Neural cell (in vitro differentiated cells): ENCODE data around the gene RIC8B. TPM values are rescaled to one million over a fixed set of nuclear protein-coding genes. Genes with fewer than 3 reads are reported as not detected.
A peak's percentile ranks its signal among the peaks of the same experiment; 100 is the strongest.

Source experiments
- H2AFZ ChIP-seq: fragments of 200-600, 300-800 bp; sonication (generic), shearing (Covaris generic); 2 replicates; pipeline ENCODE4 v1.6.0; 2014; ENCODE audit warnings: low read depth, mild to moderate bottlenecking, antibody characterized with exemption, low read length, moderate library complexity
- H3F3A ChIP-seq: fragments of 200-600 bp; shearing (Covaris generic); 2 replicates; pipeline ENCODE4 v1.6.1; 2016; ENCODE audit warnings: mild to moderate bottlenecking, moderate library complexity, mixed read lengths, antibody characterized with exemption, low read length; ENCODE audit not compliant: insufficient read depth, poor library complexity, severe bottlenecking
- H3K27ac ChIP-seq: fragments of 200-600, 300-800 bp; sonication (generic), shearing (Covaris generic); 2 replicates; pipeline ENCODE4 v1.5.1; 2014; ENCODE audit warnings: mild to moderate bottlenecking, low read length, moderate library complexity
- H3K27me3 ChIP-seq: fragments of 300-800, 200-600 bp; sonication (generic), shearing (Covaris generic); 2 replicates; pipeline ENCODE4 v1.6.0; 2014; ENCODE audit warnings: mild to moderate bottlenecking, low read depth, low read length, moderate library complexity; ENCODE audit not compliant: insufficient read depth
- H3K36me3 ChIP-seq: fragments of 300-800, 200-600 bp; sonication (generic), shearing (Covaris generic); 2 replicates; pipeline ENCODE4 v1.5.1; 2014; ENCODE audit warnings: mild to moderate bottlenecking, antibody characterized with exemption, low read length, moderate library complexity; ENCODE audit not compliant: insufficient read depth
- H3K4me2 ChIP-seq: fragments of 300-800, 200-600 bp; sonication (generic), shearing (Covaris generic); 2 replicates; pipeline ENCODE4 v1.6.0; 2014; ENCODE audit warnings: mild to moderate bottlenecking, low read length
- H3K4me3 ChIP-seq: fragments of 300-800, 200-600 bp; sonication (generic), shearing (Covaris generic); 2 replicates; pipeline ENCODE4 v1.5.1; 2014; ENCODE audit warnings: mild to moderate bottlenecking, low read length, moderate library complexity
- H3K79me2 ChIP-seq: fragments of 200-600 bp; shearing (Covaris generic); replicated peaks from 2 replicates; pipeline ENCODE4 v1.6.0; 2014; ENCODE audit warnings: mild to moderate bottlenecking, low read length, moderate library complexity; ENCODE audit not compliant: insufficient read depth
- H3K9ac ChIP-seq: fragments of 300-800, 200-600 bp; sonication (generic), shearing (Covaris generic); 2 replicates; pipeline ENCODE4 v1.6.1; 2016; ENCODE audit warnings: mild to moderate bottlenecking, low read length, mixed read lengths
- H3K9me2 ChIP-seq: fragments of 200-600 bp; shearing (Covaris generic); 2 replicates; pipeline ENCODE4 v1.6.1; 2016; ENCODE audit warnings: mild to moderate bottlenecking, low read length, mixed read lengths; ENCODE audit not compliant: insufficient read depth
- H3K9me3 ChIP-seq: fragments of 200-600, 300-800 bp; sonication (generic), shearing (Covaris generic); 2 replicates; pipeline ENCODE4 v1.6.1; 2016; ENCODE audit warnings: mild to moderate bottlenecking, mixed run types, low read length, moderate library complexity, mixed read lengths
- H4K20me1 ChIP-seq: fragments of 200-600 bp; shearing (Covaris generic); 2 replicates; pipeline ENCODE4 v1.6.1; 2016; ENCODE audit warnings: mild to moderate bottlenecking, mixed run types; ENCODE audit not compliant: insufficient read depth
- EP300 ChIP-seq: fragments of 450-650 bp; conservative IDR thresholded peaks from 2 replicates; pipeline ENCODE4 v1.6.1; 2014; ENCODE audit warnings: antibody characterized with exemption, mild to moderate bottlenecking, moderate library complexity; ENCODE audit not compliant: poor library complexity, severe bottlenecking
- EZH2 ChIP-seq: fragments of 200-600, 300-800 bp; shearing (Covaris generic), sonication (generic); IDR thresholded peaks from 2 replicates; pipeline ENCODE4 v1.6.1; 2014; ENCODE audit warnings: antibody characterized with exemption, low read length, borderline replicate concordance, mild to moderate bottlenecking; ENCODE audit not compliant: insufficient read depth, poor library complexity, severe bottlenecking
- MXI1 ChIP-seq: fragments of 450-650 bp; conservative IDR thresholded peaks from 2 replicates; pipeline ENCODE4 v1.6.1; 2014; ENCODE audit warnings: antibody characterized with exemption, mild to moderate bottlenecking; ENCODE audit not compliant: poor library complexity, severe bottlenecking
- POLR2AphosphoS5 ChIP-seq: IDR thresholded peaks from 2 replicates; pipeline ENCODE4 v1.6.1; 2012
- RAD21 ChIP-seq: fragments of 450-650 bp; conservative IDR thresholded peaks from 2 replicates; pipeline ENCODE4 v1.6.1; 2014; ENCODE audit warnings: antibody characterized with exemption, mild to moderate bottlenecking, moderate library complexity
- REST ChIP-seq: IDR thresholded peaks from 2 replicates; pipeline ENCODE4 v1.6.1; 2012; ENCODE audit warnings: borderline replicate concordance
- SMC3 ChIP-seq: fragments of 450-650 bp; conservative IDR thresholded peaks from 2 replicates; pipeline ENCODE4 v1.6.1; 2014; ENCODE audit warnings: antibody characterized with exemption, mild to moderate bottlenecking, moderate library complexity; ENCODE audit not compliant: poor library complexity
- TAF1 ChIP-seq: IDR thresholded peaks from 2 replicates; pipeline ENCODE4 v1.6.1; 2012; ENCODE audit warnings: low read depth
- polyA minus RNA-seq: library from RNA; depleted of rRNA, polyadenylated mRNA; stranded (reverse); fragments of >200 nt; gene quantifications from 2 replicates; pipeline ENCODE4 v1.2.3, GENCODE V29; 2014
- polyA plus RNA-seq: library from polyadenylated mRNA; depleted of rRNA; stranded (reverse); fragments of >200 nt; gene quantifications from 2 replicates; pipeline ENCODE4 v1.2.3, GENCODE V29; 2014
- TF ChIP-seq, protein P1 (sequence below): fragments of 450-650 bp; IDR thresholded peaks from 2 replicates; pipeline ENCODE4 v1.5.1; 2014; ENCODE audit warnings: antibody characterized with exemption, mild to moderate bottlenecking, moderate library complexity; ENCODE audit not compliant: poor library complexity, severe bottlenecking

The RIC8B gene, protein sequence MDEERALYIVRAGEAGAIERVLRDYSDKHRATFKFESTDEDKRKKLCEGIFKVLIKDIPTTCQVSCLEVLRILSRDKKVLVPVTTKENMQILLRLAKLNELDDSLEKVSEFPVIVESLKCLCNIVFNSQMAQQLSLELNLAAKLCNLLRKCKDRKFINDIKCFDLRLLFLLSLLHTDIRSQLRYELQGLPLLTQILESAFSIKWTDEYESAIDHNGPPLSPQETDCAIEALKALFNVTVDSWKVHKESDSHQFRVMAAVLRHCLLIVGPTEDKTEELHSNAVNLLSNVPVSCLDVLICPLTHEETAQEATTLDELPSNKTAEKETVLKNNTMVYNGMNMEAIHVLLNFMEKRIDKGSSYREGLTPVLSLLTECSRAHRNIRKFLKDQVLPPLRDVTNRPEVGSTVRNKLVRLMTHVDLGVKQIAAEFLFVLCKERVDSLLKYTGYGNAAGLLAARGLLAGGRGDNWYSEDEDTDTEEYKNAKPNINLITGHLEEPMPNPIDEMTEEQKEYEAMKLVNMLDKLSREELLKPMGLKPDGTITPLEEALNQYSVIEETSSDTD
- polyA plus RNA-seq: 30.0 and 37.6 TPM in 2 replicates
- 59.4 and 64.1 TPM in 2 replicates for polyA minus RNA-seq

GRCh38 chr12:106774005-106774807, at the start of gene RIC8B:
TSS of gene RIC8B (plus strand) at chr12:106774682. CDS start at chr12:106774746, 64 bp downstream.
- TF ChIP-seq SMC3: no peak
- peak; percentile 89 for TF ChIP-seq POLR2AphosphoS5
- TF ChIP-seq, protein P1, sequence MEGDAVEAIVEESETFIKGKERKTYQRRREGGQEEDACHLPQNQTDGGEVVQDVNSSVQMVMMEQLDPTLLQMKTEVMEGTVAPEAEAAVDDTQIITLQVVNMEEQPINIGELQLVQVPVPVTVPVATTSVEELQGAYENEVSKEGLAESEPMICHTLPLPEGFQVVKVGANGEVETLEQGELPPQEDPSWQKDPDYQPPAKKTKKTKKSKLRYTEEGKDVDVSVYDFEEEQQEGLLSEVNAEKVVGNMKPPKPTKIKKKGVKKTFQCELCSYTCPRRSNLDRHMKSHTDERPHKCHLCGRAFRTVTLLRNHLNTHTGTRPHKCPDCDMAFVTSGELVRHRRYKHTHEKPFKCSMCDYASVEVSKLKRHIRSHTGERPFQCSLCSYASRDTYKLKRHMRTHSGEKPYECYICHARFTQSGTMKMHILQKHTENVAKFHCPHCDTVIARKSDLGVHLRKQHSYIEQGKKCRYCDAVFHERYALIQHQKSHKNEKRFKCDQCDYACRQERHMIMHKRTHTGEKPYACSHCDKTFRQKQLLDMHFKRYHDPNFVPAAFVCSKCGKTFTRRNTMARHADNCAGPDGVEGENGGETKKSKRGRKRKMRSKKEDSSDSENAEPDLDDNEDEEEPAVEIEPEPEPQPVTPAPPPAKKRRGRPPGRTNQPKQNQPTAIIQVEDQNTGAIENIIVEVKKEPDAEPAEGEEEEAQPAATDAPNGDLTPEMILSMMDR: peak; percentile 44
- peak; percentile 84 for TF ChIP-seq REST
- TF ChIP-seq MXI1: no peak
- peak; percentile 58 for TF ChIP-seq EP300
- TF ChIP-seq TAF1: peak; percentile 39
- TF ChIP-seq EZH2: no peak
- TF ChIP-seq RAD21: peak; percentile 33
- H3K9me2 ChIP-seq: no peaks in the 10 kb centered on the region
- no peaks in the 10 kb centered on the region for H4K20me1 ChIP-seq
- H3K27me3 ChIP-seq: no peaks in the 10 kb centered on the region
- H2AFZ ChIP-seq: peak within 1 kb of the TSS; percentile 96
- no peaks in the 10 kb centered on the region for H3F3A ChIP-seq
- peaks cover 32% of the 10 kb centered on the region for H3K79me2 ChIP-seq
- no peaks in the 10 kb centered on the region for H3K9me3 ChIP-seq
- no peaks in the 10 kb centered on the region for H3K36me3 ChIP-seq
- peak within 1 kb of the TSS; percentile 99 for H3K27ac ChIP-seq
- H3K4me3 ChIP-seq: peak within 1 kb of the TSS; percentile 75
- H3K4me2 ChIP-seq: peak within 1 kb of the TSS; percentile 62
- H3K9ac ChIP-seq: peak within 1 kb of the TSS; percentile 95

DNA sequence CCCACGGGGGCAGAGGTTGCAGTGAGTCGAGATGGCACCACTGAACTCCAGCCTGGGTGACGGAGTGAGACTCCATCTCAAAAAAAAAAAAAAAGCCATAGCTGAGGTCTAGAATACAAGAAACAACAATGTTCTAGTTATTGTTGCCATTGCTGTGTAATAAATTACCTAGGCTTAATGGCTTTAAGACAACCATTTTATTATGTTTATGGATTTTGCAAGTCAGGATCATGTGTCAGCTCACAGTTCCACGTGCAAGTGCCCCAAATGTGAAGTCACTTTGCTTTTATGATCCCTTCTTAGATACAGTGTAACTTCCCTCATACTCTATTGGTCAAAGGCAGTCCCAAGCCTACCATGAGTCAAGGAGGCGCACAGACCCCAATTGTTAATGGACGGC, 49.5 kb upstream of the RIC8B start:
- H4K20me1 ChIP-seq: no peaks in the 10 kb centered on the region
- no peaks in the 10 kb centered on the region for H3K36me3 ChIP-seq
- no peaks in the 10 kb centered on the region for H3K79me2 ChIP-seq
- no peak overlapping the region for H3K4me2 ChIP-seq
- H3K9me2 ChIP-seq: no peaks in the 10 kb centered on the region
- H3K27ac ChIP-seq: no peak overlapping the region
- H3K9me3 ChIP-seq: no peaks in the 10 kb centered on the region
- TF ChIP-seq, protein P1: no peak
- TF ChIP-seq EZH2 (no peak), RAD21 (no peak), REST (no peak), EP300 (no peak)
- H3K27me3 ChIP-seq: peaks cover 2% of the 10 kb centered on the region
- H2AFZ ChIP-seq: no peak overlapping the region
- no peak overlapping the region for H3K9ac ChIP-seq
- no peak overlapping the region for H3K4me3 ChIP-seq
- no peaks in the 10 kb centered on the region for H3F3A ChIP-seq
